ENCODE data around the gene PMEL. TPM values are rescaled to one million over a fixed set of nuclear protein-coding genes. Genes with fewer than 3 reads are reported as not detected.

Gene PMEL
- total RNA-seq, 1 experiment from 2014 or later = 2.0 TPM

GRCh38 chr12:55933169-55933798, 32.6 kb downstream of the PMEL start:
- DNase-seq (peak; percentile 91), ATAC-seq (peak; percentile 59)
- H3K9me3 ChIP-seq (ENCODE audit: low read length) = no peaks in the 10 kb centered on the region
- H3F3A ChIP-seq (ENCODE audit: low read length, unreplicated experiment) = no peaks in the 10 kb centered on the region
- H4K20me1 ChIP-seq (ENCODE audit: low read length) = no peaks in the 10 kb centered on the region
- ChIA-PET CTCF (no interaction called here), POLR2A (ENCODE audit: unreplicated experiment) (no interaction called here)
- H3K9ac ChIP-seq (ENCODE audit: low read length) = peak overlapping the region; percentile 70
- no TSS peak for BruUV-seq (replicated peaks)
- H3K9me2 ChIP-seq (replicated peaks; ENCODE audit: low read length) = no peaks in the 10 kb centered on the region
- intact Hi-C loops (cut with micrococcal nuclease) = loop anchor here (2.0 kb wide), 1 partner anchor 116 kb away; the partner anchor contains the start of gene SARNP
- no peaks in the 10 kb centered on the region for H3K36me3 ChIP-seq (ENCODE audit: low read depth, low read length)
- H3K4me2 ChIP-seq (ENCODE audit: low read length) = peak overlapping the region; percentile 95
- H3K79me2 ChIP-seq (ENCODE audit: low read length) = no peaks in the 10 kb centered on the region
- TF ChIP-seq CTCF (conservative IDR thresholded peaks at IDR 0.05; ENCODE audit: low read depth, low read length) = no peak
- TF ChIP-seq EZH2 (IDR thresholded peaks at IDR 0.05; ENCODE audit: low read length, unreplicated experiment) = no peak
- TF ChIP-seq EZH2phosphoT487 (IDR thresholded peaks at IDR 0.05; ENCODE audit: borderline replicate concordance, low read length) = no peak
- peak overlapping the region; percentile 94; the same call in 1 of the 2 replicates for H2AFZ ChIP-seq (ENCODE audit: low read length)
- peak overlapping the region; percentile 56 for H3K27ac ChIP-seq (ENCODE audit: low read length)
- H3K4me3 ChIP-seq (ENCODE audit: low read length) = peak overlapping the region; percentile 82
- H3K27me3 ChIP-seq (ENCODE audit: low read length) = no peaks in the 10 kb centered on the region
- H3K4me1 ChIP-seq (ENCODE audit: insufficient read depth, low read length) = peaks cover 53% of the 10 kb centered on the region

DNA sequence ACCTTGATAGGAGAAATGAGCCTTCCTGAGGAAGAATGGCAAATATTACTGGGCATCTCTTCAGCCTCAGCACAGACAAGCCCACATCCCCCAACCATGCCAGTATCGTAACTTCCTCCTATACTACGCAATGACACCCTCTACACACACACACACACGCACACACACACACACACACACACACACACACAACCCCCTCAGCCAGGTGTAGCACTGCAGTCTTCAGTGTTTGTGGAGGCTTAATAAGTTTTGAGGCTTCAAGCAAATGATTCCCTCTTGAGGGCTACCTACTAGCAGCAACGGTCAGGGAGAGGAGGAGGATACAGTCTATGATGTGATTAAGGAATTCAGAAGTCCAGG, 33.3 kb downstream of the PMEL start:
- TSS peak; percentile 38 for BruUV-seq (replicated peaks)
- H3K36me3 ChIP-seq (ENCODE audit: low read depth, low read length) = no peaks in the 10 kb centered on the region
- peak overlapping the region; percentile 82 for H3K4me3 ChIP-seq (ENCODE audit: low read length)
- H3K9me3 ChIP-seq (ENCODE audit: low read length) = no peaks in the 10 kb centered on the region
- ATAC-seq (peak; percentile 17), DNase-seq (no peak)
- TF ChIP-seq EZH2phosphoT487 (IDR thresholded peaks at IDR 0.05; ENCODE audit: borderline replicate concordance, low read length) (no peak), EZH2 (IDR thresholded peaks at IDR 0.05; ENCODE audit: low read length, unreplicated experiment) (no peak), CTCF (conservative IDR thresholded peaks at IDR 0.05; ENCODE audit: low read depth, low read length) (no peak)
- H2AFZ ChIP-seq (ENCODE audit: low read length) = peak overlapping the region; percentile 94
- intact Hi-C loops (cut with micrococcal nuclease) = loop anchor here (2.0 kb wide), 1 partner anchor 116 kb away; the partner anchor contains the start of gene SARNP
- CTCF ChIA-PET = no interaction called here
- H3F3A ChIP-seq (ENCODE audit: low read length, unreplicated experiment) = no peaks in the 10 kb centered on the region
- H3K4me1 ChIP-seq (ENCODE audit: insufficient read depth, low read length) = peaks cover 45% of the 10 kb centered on the region
- H3K79me2 ChIP-seq (ENCODE audit: low read length) = no peaks in the 10 kb centered on the region; the same call in none of the 2 replicates
- H3K27ac ChIP-seq (ENCODE audit: low read length) = peak overlapping the region; percentile 56
- peak overlapping the region; percentile 70 for H3K9ac ChIP-seq (ENCODE audit: low read length)
- no peaks in the 10 kb centered on the region for H3K27me3 ChIP-seq (ENCODE audit: low read length)
- H3K9me2 ChIP-seq (replicated peaks; ENCODE audit: low read length) = no peaks in the 10 kb centered on the region
- POLR2A ChIA-PET (ENCODE audit: unreplicated experiment) = no interaction called here
- peak overlapping the region; percentile 95 for H3K4me2 ChIP-seq (ENCODE audit: low read length)
- H4K20me1 ChIP-seq (ENCODE audit: low read length) = no peaks in the 10 kb centered on the region

Data from PC-3 (cell line).